H1 (cell line): ENCODE data around the gene SLC16A9. TPM values are rescaled to one million over a fixed set of nuclear protein-coding genes. Genes with fewer than 3 reads are reported as not detected.

ENCODE experiments used
- CTCF ChIA-PET: fragments of 300-600 bp; sonication (Branson Sonifier 250); formaldehyde crosslinking; loops from one replicate; lab custom pipeline; 2021; ENCODE audit not compliant: partially characterized antibody; lab: Charles Lee
- POLR2A ChIA-PET: fragments of 300-600 bp; sonication (Branson Sonifier 250); formaldehyde crosslinking; loops from one replicate; lab custom pipeline; 2021; ENCODE audit warnings: inconsistent platforms; ENCODE audit not compliant: partially characterized antibody; lab: Charles Lee
- DNase-seq, 2 experiments: peaks; one replicate each; pipeline versions ENCODE4 v3.0.0 to v3.0.0-alpha.2; 2010 to 2022; ENCODE audit warnings: low spot score in 2 of 2, low read depth in 1 of 2, mixed read lengths in 1 of 2
- FAIRE-seq: peaks from 2 replicates; lab custom pipeline; 2011; peaks lifted over from hg19 to GRCh38; lab: Jason Lieb, UNC
- H2AFZ ChIP-seq: 2 replicates; pipeline ENCODE4 v1.8.1; 2012; ENCODE audit warnings: low read length, inconsistent platforms
- H2AK5ac ChIP-seq: 2 replicates; pipeline ENCODE4 v1.6.1; 2013; ENCODE audit warnings: low read depth, low read length
- H2BK120ac ChIP-seq: replicated peaks from 2 replicates; pipeline ENCODE3; 2013; ENCODE audit warnings: low read depth, low read length, inconsistent platforms
- H2BK12ac ChIP-seq: 2 replicates; pipeline ENCODE4 v1.6.1; 2013; ENCODE audit warnings: low read depth, low read length
- H2BK15ac ChIP-seq: 2 replicates; pipeline ENCODE4 v1.6.1; 2013; ENCODE audit warnings: low read length
- H2BK20ac ChIP-seq: 2 replicates; pipeline ENCODE4 v1.6.1; 2013; ENCODE audit warnings: low read length
- H2BK5ac ChIP-seq: 2 replicates; pipeline ENCODE4 v1.6.1; 2013; ENCODE audit warnings: low read depth, low read length
- H3K14ac ChIP-seq: 2 replicates; pipeline ENCODE4 v1.6.1; 2013; ENCODE audit warnings: inconsistent platforms; ENCODE audit not compliant: insufficient read length
- H3K18ac ChIP-seq: 2 replicates; pipeline ENCODE4 v1.6.1; 2013; ENCODE audit warnings: low read length; ENCODE audit errors: extremely low read depth
- H3K23ac ChIP-seq: 2 replicates; pipeline ENCODE4 v1.6.1; 2013; ENCODE audit warnings: inconsistent platforms; ENCODE audit not compliant: insufficient read length
- H3K23me2 ChIP-seq: 2 replicates; pipeline ENCODE4 v1.6.1; 2013; ENCODE audit warnings: low read depth, low read length
- H3K27ac ChIP-seq: 2 replicates; pipeline ENCODE4 v1.6.1; 2011; ENCODE audit warnings: low read depth, low read length, inconsistent platforms
- H3K27me3 ChIP-seq, 4 experiments: replicated peaks in 1 of 4; 1 replicate in 1 of 4; 2 replicates in 3 of 4; pipeline versions ENCODE4 v1.6.1 to v1.8.1; 2011 to 2013; ENCODE audit warnings: low read length in 3 of 4, mild to moderate bottlenecking in 3 of 4, inconsistent platforms in 2 of 4, mixed read lengths in 2 of 4, moderate library complexity in 1 of 4; ENCODE audit not compliant: control insufficient read depth in 3 of 4, insufficient read depth in 3 of 4; ENCODE audit errors: extremely low read depth in 1 of 4
- H3K36me3 ChIP-seq, 4 experiments: 2 replicates each; pipeline versions ENCODE4 v1.6.1 to v1.8.1; 2011 to 2013; ENCODE audit warnings: mild to moderate bottlenecking in 4 of 4, low read length in 3 of 4, moderate library complexity in 2 of 4, control low read depth in 1 of 4, inconsistent platforms in 1 of 4; ENCODE audit not compliant: insufficient read depth in 4 of 4, control insufficient read depth in 2 of 4
- H3K4ac ChIP-seq: replicated peaks from 2 replicates; pipeline ENCODE3; 2013; ENCODE audit warnings: low read length, low read depth, mixed read lengths, inconsistent platforms; ENCODE audit not compliant: insufficient read length
- H3K4me1 ChIP-seq, 4 experiments: replicated peaks in 1 of 4; 1 replicate in 1 of 4; 2 replicates in 3 of 4; pipeline versions ENCODE4 v1.6.1 to v1.8.1; 2011 to 2013; ENCODE audit warnings: low read length in 3 of 4, inconsistent platforms in 2 of 4, mixed read lengths in 1 of 4; ENCODE audit not compliant: insufficient read depth in 4 of 4, control insufficient read depth in 3 of 4
- H3K4me2 ChIP-seq, 2 experiments: 2 replicates each; pipeline versions ENCODE4 v1.6.1 to v1.8.1; 2011 to 2013; ENCODE audit warnings: low read depth in 2 of 2, low read length in 2 of 2, control low read depth in 1 of 2, inconsistent platforms in 1 of 2, mild to moderate bottlenecking in 1 of 2; ENCODE audit not compliant: insufficient read depth in 1 of 2
- H3K4me3 ChIP-seq, 4 experiments: fragments of 200-600, 300-600 bp in 1 of 4; sonication (generic), shearing (Covaris generic), sonication (Bioruptor Twin) in 1 of 4; 2 replicates each; pipeline versions ENCODE4 v1.5.1 to v1.8.1; 2011 to 2016; ENCODE audit warnings: low read length in 4 of 4, low read depth in 3 of 4, control low read depth in 2 of 4, inconsistent platforms in 2 of 4, mild to moderate bottlenecking in 2 of 4, mixed read lengths in 1 of 4, moderate library complexity in 1 of 4; ENCODE audit not compliant: insufficient read depth in 2 of 4; ENCODE audit errors: extremely low read depth in 1 of 4
- H3K56ac ChIP-seq: replicated peaks from 2 replicates; pipeline ENCODE3; 2013; ENCODE audit warnings: low read depth, mild to moderate bottlenecking, mixed read lengths, low read length, inconsistent platforms; ENCODE audit not compliant: insufficient read length
- H3K79me1 ChIP-seq: 2 replicates; pipeline ENCODE4 v1.6.1; 2013; ENCODE audit warnings: low read depth, low read length, control low read depth
- H3K79me2 ChIP-seq, 2 experiments: 2 replicates each; pipeline versions ENCODE4 v1.6.1 to v1.8.1; 2012 to 2013; ENCODE audit warnings: low read length in 2 of 2, mild to moderate bottlenecking in 2 of 2, inconsistent platforms in 1 of 2; ENCODE audit not compliant: insufficient read depth in 2 of 2, control insufficient read depth in 1 of 2
- H3K9ac ChIP-seq, 4 experiments: replicated peaks in 1 of 4; 1 replicate in 1 of 4; 2 replicates in 3 of 4; pipeline versions ENCODE4 v1.6.1 to v1.8.1; 2011 to 2013; ENCODE audit warnings: low read depth in 3 of 4, low read length in 3 of 4, control low read depth in 2 of 4, mild to moderate bottlenecking in 2 of 4, moderate library complexity in 2 of 4, inconsistent platforms in 1 of 4; ENCODE audit errors: extremely low read depth in 1 of 4
- H3K9me3 ChIP-seq, 2 experiments: 2 replicates each; pipeline versions ENCODE4 v1.6.1 to v1.8.1; 2012 to 2013; ENCODE audit warnings: mild to moderate bottlenecking in 2 of 2, moderate library complexity in 2 of 2, control low read depth in 1 of 2, inconsistent platforms in 1 of 2, low read depth in 1 of 2, low read length in 1 of 2, mixed read lengths in 1 of 2; ENCODE audit not compliant: insufficient read depth in 2 of 2
- H4K20me1 ChIP-seq, 2 experiments: replicated peaks in 1 of 2; 2 replicates each; pipeline versions ENCODE3 to v1.8.1; 2011 to 2013; ENCODE audit warnings: inconsistent platforms in 2 of 2, low read length in 2 of 2, mild to moderate bottlenecking in 1 of 2; ENCODE audit not compliant: insufficient read depth in 2 of 2, control insufficient read depth in 1 of 2
- H4K5ac ChIP-seq: 2 replicates; pipeline ENCODE4 v1.6.1; 2013; ENCODE audit warnings: low read length, low read depth, mixed read lengths, inconsistent platforms; ENCODE audit not compliant: insufficient read length
- H4K8ac ChIP-seq: 2 replicates; pipeline ENCODE4 v1.8.0; 2013; ENCODE audit warnings: mild to moderate bottlenecking, moderate library complexity, low read length, inconsistent platforms; ENCODE audit not compliant: insufficient read depth; ENCODE audit errors: extremely low read depth
- H4K91ac ChIP-seq: replicated peaks from 2 replicates; pipeline ENCODE3; 2013; ENCODE audit warnings: low read length, mixed read lengths, inconsistent platforms; ENCODE audit not compliant: insufficient read length
- CEBPB ChIP-seq: IDR thresholded peaks from 2 replicates; pipeline ENCODE4 v1.6.1; 2012; ENCODE audit warnings: low read depth, low read length
- EP300 ChIP-seq, 2 experiments: IDR thresholded peaks; 1 replicate in 1 of 2; 2 replicates in 1 of 2; pipeline ENCODE4 v1.6.1; 2011 to 2012; ENCODE audit warnings: low read depth in 2 of 2, low read length in 2 of 2, mild to moderate bottlenecking in 2 of 2, borderline replicate concordance in 1 of 2, inconsistent platforms in 1 of 2, moderate library complexity in 1 of 2
- HDAC2 ChIP-seq, 2 experiments: fragments of 300-600 bp in 1 of 2; sonication (generic) in 1 of 2; IDR thresholded peaks; 2 replicates each; pipeline ENCODE4 v1.6.1; 2011 to 2012; ENCODE audit warnings: low read depth in 2 of 2, low read length in 2 of 2, mild to moderate bottlenecking in 2 of 2, moderate library complexity in 2 of 2, borderline replicate concordance in 1 of 2, inconsistent platforms in 1 of 2
- JUN ChIP-seq: IDR thresholded peaks from 2 replicates; pipeline ENCODE4 v1.6.1; 2011; ENCODE audit warnings: low read depth, mild to moderate bottlenecking, improper control_type of control experiment, low read length
- KDM4A ChIP-seq: IDR thresholded peaks from one replicate; pipeline ENCODE4 v1.7.1; 2012; ENCODE audit warnings: low read depth, mild to moderate bottlenecking, moderate library complexity, low read length, inconsistent platforms; ENCODE audit not compliant: severe bottlenecking
- RFX5 ChIP-seq: IDR thresholded peaks from 2 replicates; pipeline ENCODE4 v1.6.1; 2011; ENCODE audit warnings: low read depth, low read length, improper control_type of control experiment, borderline replicate concordance
- RNF2 ChIP-seq: fragments of 200-900, 300-1000 bp; sonication (generic); IDR thresholded peaks from 2 replicates; pipeline ENCODE4 v1.7.1; 2016; ENCODE audit warnings: borderline replicate concordance, low read depth, mild to moderate bottlenecking, antibody characterized with exemption, low read length; ENCODE audit not compliant: poor library complexity, severe bottlenecking; ENCODE audit errors: missing control alignments
- SP4 ChIP-seq: IDR thresholded peaks from 2 replicates; pipeline ENCODE4 v1.6.1; 2012; ENCODE audit warnings: low read length, inconsistent platforms
- WGBS, 2 experiments: shearing (Covaris generic) in 1 of 2; methylation state at CpG; one replicate each; pipeline versions ENCODE4 v1.1.6 to v1.1.7; 2013 to 2015; ENCODE audit warnings: low lambda C conversion rate in 2 of 2, mixed read lengths in 2 of 2, inconsistent platforms in 1 of 2, low coverage in 1 of 2, missing lambda C conversion rate in 1 of 2; ENCODE audit not compliant: insufficient replicate concordance in 2 of 2, insufficient coverage in 1 of 2, insufficient read length in 1 of 2; ENCODE audit errors: extremely low coverage in 1 of 2, missing lambda C conversion rate in 1 of 2; 5-methylcytosine and 5-hydroxymethylcytosine counted together
- polyA plus RNA-seq, 7 experiments: library from polyadenylated mRNA; depleted of rRNA in 3 of 7; stranded (reverse) in 5 of 7; unstranded in 2 of 7; fragments of >200 nt in 5 of 7; fragments of 200-250 nt in 2 of 7; gene quantifications; 1 replicate in 5 of 7; 2 replicates in 1 of 7; 4 replicates in 1 of 7; pipeline versions ENCODE4 v1.2.1 to v1.2.3, GENCODE V29; 2011 to 2013; ENCODE audit warnings: missing spikeins in 2 of 7, mixed read lengths in 2 of 7
- total RNA-seq: library from RNA; stranded (reverse); fragmentation: NEBNext Ultra II Directional; extraction: Animal tissue kit (Norgen Biotek cat#: 25700); gene quantifications from 2 replicates; pipeline ENCODE4 v1.2.1, GENCODE V29; 2021
- TF ChIP-seq, protein P1 (sequence below), 3 experiments: IDR thresholded peaks; 1 replicate in 2 of 3; 2 replicates in 1 of 3; pipeline versions ENCODE4 v1.5.1 to v1.6.1; 2011; ENCODE audit warnings: low read length in 3 of 3, mild to moderate bottlenecking in 3 of 3, inconsistent platforms in 2 of 3, low read depth in 1 of 3, moderate library complexity in 1 of 3; ENCODE audit not compliant: insufficient read depth in 1 of 3; ENCODE audit errors: control extremely low read depth in 1 of 3
- TF ChIP-seq, protein P2 (sequence below): IDR thresholded peaks from 2 replicates; pipeline ENCODE4 v1.6.1; 2012; ENCODE audit warnings: inconsistent platforms

Gene SLC16A9
- total and polyA plus RNA-seq, 2 of the 8 experiments (the other 6 are each of a cell fraction or from before 2014, with no cell fraction given) = 11.2 to 20.5 TPM

DNA sequence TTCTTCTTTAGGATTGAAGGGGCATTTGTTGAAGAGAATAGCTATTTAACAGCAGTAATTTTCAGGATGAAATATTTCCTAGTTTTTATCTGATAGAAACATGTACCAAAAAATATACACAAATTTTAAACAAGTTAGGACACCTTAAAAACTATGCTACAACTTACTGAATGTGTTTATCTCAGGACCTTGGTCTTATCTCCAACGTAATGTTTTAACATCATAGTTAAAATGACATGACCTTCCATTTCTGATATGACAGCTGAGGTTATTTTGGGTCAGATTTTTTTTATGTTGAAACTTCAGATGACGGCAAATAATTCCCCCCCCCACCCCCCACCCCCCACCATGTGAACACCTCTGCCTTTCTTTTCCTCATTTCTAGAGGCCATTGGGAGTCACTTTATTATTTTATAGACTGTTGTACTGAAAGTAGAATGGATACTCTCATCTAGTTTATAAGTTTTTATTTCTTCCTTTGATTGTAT lies 35.6 kb upstream of the SLC16A9 start:
- peaks cover 3 to 17% of the 10 kb centered on the region in 2 experiments; a peak in 3 of 4 replicates for H3K9me3 ChIP-seq
- no peak overlapping the region for H2BK12ac ChIP-seq
- H3K9ac ChIP-seq = no peak overlapping the region
- no peaks in the 10 kb centered on the region for H3K23me2 ChIP-seq
- H3K79me2 ChIP-seq = no peaks in the 10 kb centered on the region
- no peak overlapping the region for H2BK20ac ChIP-seq
- no peak overlapping the region for H3K4ac ChIP-seq
- H3K27ac ChIP-seq = no peak overlapping the region
- H4K91ac ChIP-seq = no peak overlapping the region
- CTCF ChIA-PET = no interaction called here
- H3K4me1 ChIP-seq = no peaks in the 10 kb centered on the region
- no peak overlapping the region for H3K14ac ChIP-seq
- H3K18ac ChIP-seq = no peak overlapping the region
- no peaks in the 10 kb centered on the region; a peak in 1 of 8 replicates for H3K36me3 ChIP-seq
- no peak overlapping the region for H2BK15ac ChIP-seq
- no peak overlapping the region for H3K56ac ChIP-seq
- no peak overlapping the region for H2BK120ac ChIP-seq
- FAIRE-seq (no peak), DNase-seq (no peak)
- H4K20me1 ChIP-seq = no peaks in the 10 kb centered on the region
- H2AFZ ChIP-seq = no peak overlapping the region
- no peaks in the 10 kb centered on the region for H3K27me3 ChIP-seq
- H2AK5ac ChIP-seq = no peak overlapping the region
- H3K4me2 ChIP-seq = no peak overlapping the region
- WGBS, 2 experiments = 100% methylated on average over 2 of the region's 2 CpGs; no CpG with 5 or more reads in 1 of the 2 experiments
- H3K23ac ChIP-seq = no peak overlapping the region
- POLR2A ChIA-PET = no interaction called here
- H4K5ac ChIP-seq = no peak overlapping the region
- no peaks in the 10 kb centered on the region for H3K79me1 ChIP-seq
- H4K8ac ChIP-seq = no peak overlapping the region
- H3K4me3 ChIP-seq = no peak overlapping the region
- no peak overlapping the region for H2BK5ac ChIP-seq
- TF ChIP-seq SP4 (no peak), HDAC2 (IDR thresholded peaks at IDR 0.05; ENCODE audit: borderline replicate concordance in 1 of 2, low read depth in 2 of 2, low read length in 2 of 2) (no peak), RNF2 (no peak), CEBPB (no peak), RFX5 (no peak), JUN (no peak), KDM4A (no peak), EP300 (IDR thresholded peaks at IDR 0.05; ENCODE audit: borderline replicate concordance in 1 of 2, low read depth in 2 of 2, low read length in 2 of 2) (no peak)
- TF ChIP-seq, protein P1, sequence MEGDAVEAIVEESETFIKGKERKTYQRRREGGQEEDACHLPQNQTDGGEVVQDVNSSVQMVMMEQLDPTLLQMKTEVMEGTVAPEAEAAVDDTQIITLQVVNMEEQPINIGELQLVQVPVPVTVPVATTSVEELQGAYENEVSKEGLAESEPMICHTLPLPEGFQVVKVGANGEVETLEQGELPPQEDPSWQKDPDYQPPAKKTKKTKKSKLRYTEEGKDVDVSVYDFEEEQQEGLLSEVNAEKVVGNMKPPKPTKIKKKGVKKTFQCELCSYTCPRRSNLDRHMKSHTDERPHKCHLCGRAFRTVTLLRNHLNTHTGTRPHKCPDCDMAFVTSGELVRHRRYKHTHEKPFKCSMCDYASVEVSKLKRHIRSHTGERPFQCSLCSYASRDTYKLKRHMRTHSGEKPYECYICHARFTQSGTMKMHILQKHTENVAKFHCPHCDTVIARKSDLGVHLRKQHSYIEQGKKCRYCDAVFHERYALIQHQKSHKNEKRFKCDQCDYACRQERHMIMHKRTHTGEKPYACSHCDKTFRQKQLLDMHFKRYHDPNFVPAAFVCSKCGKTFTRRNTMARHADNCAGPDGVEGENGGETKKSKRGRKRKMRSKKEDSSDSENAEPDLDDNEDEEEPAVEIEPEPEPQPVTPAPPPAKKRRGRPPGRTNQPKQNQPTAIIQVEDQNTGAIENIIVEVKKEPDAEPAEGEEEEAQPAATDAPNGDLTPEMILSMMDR (IDR thresholded peaks at IDR 0.05; ENCODE audit: control extremely low read depth in 1 of 3, insufficient read depth in 1 of 3, low read depth in 1 of 3, low read length in 3 of 3) = no peak
- TF ChIP-seq, protein P2, sequence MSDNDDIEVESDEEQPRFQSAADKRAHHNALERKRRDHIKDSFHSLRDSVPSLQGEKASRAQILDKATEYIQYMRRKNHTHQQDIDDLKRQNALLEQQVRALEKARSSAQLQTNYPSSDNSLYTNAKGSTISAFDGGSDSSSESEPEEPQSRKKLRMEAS = no peak
